HepG2 (cell line): Measurements from ENCODE around the gene EFEMP2. TPM values are rescaled to one million over a fixed set of nuclear protein-coding genes. Genes with fewer than 3 reads are reported as not detected.
A peak's percentile ranks its signal among the peaks of the same experiment; 100 is the strongest.

ENCODE experiments used
- FIP1L1 ChIP-seq: fragments of 200-400 bp; formaldehyde crosslinking; IDR thresholded peaks from 2 replicates; pipeline ENCODE4 v1.6.1; 2018; ENCODE audit warnings: low read depth, mild to moderate bottlenecking, low read length, moderate library complexity, borderline replicate concordance; ENCODE audit not compliant: insufficient read depth
- FOXM1 ChIP-seq: sonication (generic); formaldehyde crosslinking; IDR thresholded peaks from 2 replicates; pipeline ENCODE4 v1.5.0; 2020; ENCODE audit warnings: missing genetic modification reagents
- IKZF5 ChIP-seq: IDR thresholded peaks from 2 replicates; pipeline ENCODE4 v1.6.1; 2018; ENCODE audit warnings: missing genetic modification reagents, mild to moderate bottlenecking, missing compliant biosample characterization
- KDM6A ChIP-seq: IDR thresholded peaks from 2 replicates; pipeline ENCODE4 v1.6.1; 2016; ENCODE audit warnings: low read depth
- KLF6 ChIP-seq: IDR thresholded peaks from 2 replicates; pipeline ENCODE4 v1.8.0; 2016; ENCODE audit warnings: missing biosample characterization, missing genetic modification reagents
- MAF1 ChIP-seq: sonication (generic); formaldehyde crosslinking; IDR thresholded peaks from 2 replicates; pipeline ENCODE4 v1.5.0; 2020; ENCODE audit warnings: missing genetic modification reagents, borderline replicate concordance
- NCOA1 ChIP-seq: sonication (generic); formaldehyde crosslinking; IDR thresholded peaks from 2 replicates; pipeline ENCODE4 v1.9.0; 2021; ENCODE audit warnings: missing genetic modification reagents
- NFE2 ChIP-seq: sonication (generic); formaldehyde crosslinking; IDR thresholded peaks from 2 replicates; pipeline ENCODE4 v1.4.0; 2020; ENCODE audit warnings: missing genetic modification reagents
- NR2F1 ChIP-seq, 2 experiments: fragments of 450-650 bp in 1 of 2; formaldehyde crosslinking in 1 of 2; IDR thresholded peaks; 2 replicates each; pipeline versions ENCODE4 v1.5.0 to v1.6.1; 2016 to 2020; ENCODE audit warnings: mild to moderate bottlenecking in 1 of 2, missing compliant biosample characterization in 1 of 2, missing genetic modification reagents in 1 of 2, moderate library complexity in 1 of 2
- POLR2A ChIP-seq, 2 experiments: IDR thresholded peaks; 2 replicates each; pipeline ENCODE4 v1.6.1; 2011; ENCODE audit warnings: low read depth in 2 of 2, low read length in 2 of 2, mild to moderate bottlenecking in 1 of 2, moderate library complexity in 1 of 2; ENCODE audit not compliant: insufficient read depth in 1 of 2
- RBM22 ChIP-seq: fragments of 200-400 bp; formaldehyde crosslinking; optimal IDR thresholded peaks from 2 replicates; pipeline ENCODE3; 2017; ENCODE audit warnings: mild to moderate bottlenecking, low read length, moderate library complexity
- SMC3 ChIP-seq: IDR thresholded peaks from 2 replicates; pipeline ENCODE4 v1.6.1; 2011; ENCODE audit warnings: low read length, improper control_type of control experiment
- SNAI1 ChIP-seq: sonication (generic); formaldehyde crosslinking; IDR thresholded peaks from 2 replicates; pipeline ENCODE4 v1.5.0; 2020; ENCODE audit warnings: mild to moderate bottlenecking, missing genetic modification reagents, borderline replicate concordance
- SRY ChIP-seq: sonication (generic); formaldehyde crosslinking; IDR thresholded peaks from 2 replicates; pipeline ENCODE4 v1.8.0; 2022; ENCODE audit warnings: mild to moderate bottlenecking, missing genetic modification reagents
- ZBTB21 ChIP-seq: sonication (generic); formaldehyde crosslinking; IDR thresholded peaks from 2 replicates; pipeline ENCODE4 v1.4.0; 2020; ENCODE audit warnings: missing genetic modification reagents
- ZNF276 ChIP-seq: sonication (generic); formaldehyde crosslinking; IDR thresholded peaks from 2 replicates; pipeline ENCODE4 v1.4.0; 2020; ENCODE audit warnings: mild to moderate bottlenecking, low read depth, missing genetic modification reagents
- ZNF282 ChIP-seq: fragments of 450-650 bp; IDR thresholded peaks from 2 replicates; pipeline ENCODE4 v1.6.1; 2018; ENCODE audit not compliant: partially characterized antibody
- polyA plus RNA-seq, 8 experiments: library from polyadenylated mRNA; depleted of rRNA in 3 of 8; stranded (reverse) in 7 of 8; unstranded in 1 of 8; fragments of >200 nt; fragmentation: Illumina TruSeq in 4 of 8; extraction: Trizol in 4 of 8; gene quantifications; 2 replicates each; pipeline versions ENCODE4 v1.2.1 to v1.2.3, GENCODE V29; 2011 to 2016; ENCODE audit warnings: low read depth in 4 of 8, missing spikeins in 1 of 8, mixed read lengths in 1 of 8; ENCODE audit not compliant: insufficient read depth in 1 of 8
- total RNA-seq, 5 experiments: library from RNA; depleted of rRNA; stranded (reverse); fragments of >200 nt; fragmentation: Illumina TruSeq; extraction: Trizol; gene quantifications; 2 replicates each; pipeline ENCODE4 v1.2.3, GENCODE V29; 2016; ENCODE audit warnings: low read depth in 1 of 5
- TF ChIP-seq, protein P1 (sequence below): sonication (generic); formaldehyde crosslinking; IDR thresholded peaks from 2 replicates; pipeline ENCODE4 v1.8.0; 2022; ENCODE audit warnings: low read depth, missing genetic modification reagents
- TF ChIP-seq, protein P2 (sequence below): sonication (generic); formaldehyde crosslinking; IDR thresholded peaks from 2 replicates; pipeline ENCODE4 v1.4.0; 2020; ENCODE audit warnings: mild to moderate bottlenecking, missing genetic modification reagents
- TF ChIP-seq, protein P3 (sequence below): sonication (generic); formaldehyde crosslinking; IDR thresholded peaks from 2 replicates; pipeline ENCODE4 v1.5.0; 2020; ENCODE audit warnings: mild to moderate bottlenecking, missing genetic modification reagents
- TF ChIP-seq, protein P4 (sequence below): fragments of 450-650 bp; IDR thresholded peaks from 2 replicates; pipeline ENCODE4 v1.6.1; 2017

The EFEMP2 gene
- total and polyA plus RNA-seq, 2 of the 13 experiments (the other 11 are each of a cell fraction or from before 2014, with no cell fraction given): 7.4 to 29.7 TPM

- TF ChIP-seq, protein P1, sequence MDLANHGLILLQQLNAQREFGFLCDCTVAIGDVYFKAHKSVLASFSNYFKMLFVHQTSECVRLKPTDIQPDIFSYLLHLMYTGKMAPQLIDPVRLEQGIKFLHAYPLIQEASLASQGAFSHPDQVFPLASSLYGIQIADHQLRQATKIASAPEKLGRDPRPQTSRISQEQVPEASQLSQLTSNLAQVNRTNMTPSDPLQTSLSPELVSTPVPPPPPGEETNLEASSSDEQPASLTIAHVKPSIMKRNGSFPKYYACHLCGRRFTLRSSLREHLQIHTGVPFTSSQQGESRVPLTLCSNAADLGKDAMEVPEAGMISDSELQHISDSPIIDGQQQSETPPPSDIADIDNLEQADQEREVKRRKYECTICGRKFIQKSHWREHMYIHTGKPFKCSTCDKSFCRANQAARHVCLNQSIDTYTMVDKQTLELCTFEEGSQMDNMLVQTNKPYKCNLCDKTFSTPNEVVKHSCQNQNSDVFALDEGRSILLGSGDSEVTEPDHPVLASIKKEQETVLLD (CRISPR knock-in tag): peak; percentile 68; the same call in 1 of the 2 replicates
- TF ChIP-seq FOXM1 (CRISPR knock-in tag) (no peak), ZNF282 (no peak), NFE2 (CRISPR knock-in tag) (no peak), FIP1L1 (no peak), POLR2A (IDR thresholded peaks at IDR 0.05; ENCODE audit: insufficient read depth in 1 of 2, low read depth in 2 of 2, low read length in 2 of 2) (no peak), ZBTB21 (CRISPR knock-in tag) (no peak), SRY (CRISPR knock-in tag) (peak; percentile 33; the same call in 1 of the 2 replicates), ZNF276 (CRISPR knock-in tag) (no peak), MAF1 (no peak), RBM22 (no peak), NR2F1 (CRISPR knock-in tag; IDR thresholded peaks at IDR 0.05) (no peak), SMC3 (no peak), KDM6A (no peak), KLF6 (CRISPR knock-in tag) (no peak), IKZF5 (CRISPR knock-in tag) (no peak), NCOA1 (no peak), SNAI1 (no peak)
- TF ChIP-seq, protein P2, sequence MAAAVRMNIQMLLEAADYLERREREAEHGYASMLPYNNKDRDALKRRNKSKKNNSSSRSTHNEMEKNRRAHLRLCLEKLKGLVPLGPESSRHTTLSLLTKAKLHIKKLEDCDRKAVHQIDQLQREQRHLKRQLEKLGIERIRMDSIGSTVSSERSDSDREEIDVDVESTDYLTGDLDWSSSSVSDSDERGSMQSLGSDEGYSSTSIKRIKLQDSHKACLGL (CRISPR knock-in tag): 0 out of 2 replicates have a peak, but pooled peaks have one; percentile 31
- TF ChIP-seq, protein P3, sequence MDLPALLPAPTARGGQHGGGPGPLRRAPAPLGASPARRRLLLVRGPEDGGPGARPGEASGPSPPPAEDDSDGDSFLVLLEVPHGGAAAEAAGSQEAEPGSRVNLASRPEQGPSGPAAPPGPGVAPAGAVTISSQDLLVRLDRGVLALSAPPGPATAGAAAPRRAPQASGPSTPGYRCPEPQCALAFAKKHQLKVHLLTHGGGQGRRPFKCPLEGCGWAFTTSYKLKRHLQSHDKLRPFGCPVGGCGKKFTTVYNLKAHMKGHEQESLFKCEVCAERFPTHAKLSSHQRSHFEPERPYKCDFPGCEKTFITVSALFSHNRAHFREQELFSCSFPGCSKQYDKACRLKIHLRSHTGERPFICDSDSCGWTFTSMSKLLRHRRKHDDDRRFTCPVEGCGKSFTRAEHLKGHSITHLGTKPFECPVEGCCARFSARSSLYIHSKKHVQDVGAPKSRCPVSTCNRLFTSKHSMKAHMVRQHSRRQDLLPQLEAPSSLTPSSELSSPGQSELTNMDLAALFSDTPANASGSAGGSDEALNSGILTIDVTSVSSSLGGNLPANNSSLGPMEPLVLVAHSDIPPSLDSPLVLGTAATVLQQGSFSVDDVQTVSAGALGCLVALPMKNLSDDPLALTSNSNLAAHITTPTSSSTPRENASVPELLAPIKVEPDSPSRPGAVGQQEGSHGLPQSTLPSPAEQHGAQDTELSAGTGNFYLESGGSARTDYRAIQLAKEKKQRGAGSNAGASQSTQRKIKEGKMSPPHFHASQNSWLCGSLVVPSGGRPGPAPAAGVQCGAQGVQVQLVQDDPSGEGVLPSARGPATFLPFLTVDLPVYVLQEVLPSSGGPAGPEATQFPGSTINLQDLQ (CRISPR knock-in tag): no peak
- TF ChIP-seq, protein P4, sequence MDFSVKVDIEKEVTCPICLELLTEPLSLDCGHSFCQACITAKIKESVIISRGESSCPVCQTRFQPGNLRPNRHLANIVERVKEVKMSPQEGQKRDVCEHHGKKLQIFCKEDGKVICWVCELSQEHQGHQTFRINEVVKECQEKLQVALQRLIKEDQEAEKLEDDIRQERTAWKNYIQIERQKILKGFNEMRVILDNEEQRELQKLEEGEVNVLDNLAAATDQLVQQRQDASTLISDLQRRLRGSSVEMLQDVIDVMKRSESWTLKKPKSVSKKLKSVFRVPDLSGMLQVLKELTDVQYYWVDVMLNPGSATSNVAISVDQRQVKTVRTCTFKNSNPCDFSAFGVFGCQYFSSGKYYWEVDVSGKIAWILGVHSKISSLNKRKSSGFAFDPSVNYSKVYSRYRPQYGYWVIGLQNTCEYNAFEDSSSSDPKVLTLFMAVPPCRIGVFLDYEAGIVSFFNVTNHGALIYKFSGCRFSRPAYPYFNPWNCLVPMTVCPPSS: no peak
Observed at GRCh38 chr11:65918211-65919140, 45.9 kb upstream of the EFEMP2 start, which contains the start of gene C11orf68 (continued).
